NCI-H2107 treated with DMSO at 0.1 percent for 48 hours (cell line): Measurements from ENCODE around the gene THAP9.
"Not testable (repeated sequence)": the region's sequence is repeated elsewhere in the genome, so short reads cannot be mapped to it uniquely, and the experiment has no call there.

Source experiments
- DNase-seq: peaks from one replicate; lab custom pipeline; 2025; ENCODE audit not compliant: unreplicated experiment; lab: John Stamatoyannopoulos, UW

THAP9 gene

GRCh38 chr4:82892467-82892802 lies 8.1 kb upstream of the THAP9 start:
- no peak for DNase-seq

- no peak for DNase-seq
Observed at GRCh38 chr4:82893942-82894341, 6.6 kb upstream of the THAP9 start.

DNA sequence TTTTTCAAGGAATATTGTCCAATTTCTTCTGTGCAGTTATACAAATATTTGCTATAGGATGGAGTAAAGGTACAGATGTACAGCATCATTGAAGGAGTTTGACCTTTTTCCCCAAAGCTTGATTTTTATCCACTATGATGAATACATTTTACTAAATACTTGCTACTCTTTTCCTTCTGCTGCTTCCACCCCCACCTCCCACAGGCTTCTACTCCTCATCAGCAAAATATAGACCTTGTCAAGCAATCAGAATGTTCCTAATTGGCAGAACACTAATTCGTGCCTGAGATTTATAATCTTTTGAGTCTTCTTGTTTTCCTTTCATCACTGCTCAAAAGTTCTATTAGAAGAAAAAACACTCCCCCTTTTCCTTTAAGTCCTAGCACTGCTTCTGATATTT lies 3.8 kb upstream of the THAP9 start:
- no peak for DNase-seq

GRCh38 chr4:82898322-82899243 lies 2.0 kb upstream of the THAP9 start:
- no peak for DNase-seq

- DNase-seq, result no peak
Observed at GRCh38 chr4:82899374-82900065, 1.0 kb upstream of the THAP9 start.

DNA sequence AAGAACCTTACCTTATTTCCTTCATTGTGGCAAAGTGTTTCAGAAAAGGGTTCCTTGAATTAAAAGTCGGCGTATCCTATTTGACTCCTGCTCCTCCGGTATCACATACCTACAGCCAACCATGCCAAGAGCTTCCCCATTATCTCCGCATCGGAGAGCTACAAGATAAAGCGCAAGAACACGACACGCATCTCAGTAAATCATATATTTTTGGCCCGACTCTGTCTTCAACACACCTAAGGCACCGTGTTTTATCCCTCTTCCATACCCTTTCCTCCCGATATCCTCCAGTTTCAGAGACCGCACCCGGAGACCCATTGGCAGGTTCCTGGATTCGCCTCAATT lies 497 bp upstream of the THAP9 start:
- DNase-seq, result peak; percentile 61

GRCh38 chr4:82901183-82901718 lies 716 bp downstream of the THAP9 start:
- peak; percentile 74 for DNase-seq

DNA sequence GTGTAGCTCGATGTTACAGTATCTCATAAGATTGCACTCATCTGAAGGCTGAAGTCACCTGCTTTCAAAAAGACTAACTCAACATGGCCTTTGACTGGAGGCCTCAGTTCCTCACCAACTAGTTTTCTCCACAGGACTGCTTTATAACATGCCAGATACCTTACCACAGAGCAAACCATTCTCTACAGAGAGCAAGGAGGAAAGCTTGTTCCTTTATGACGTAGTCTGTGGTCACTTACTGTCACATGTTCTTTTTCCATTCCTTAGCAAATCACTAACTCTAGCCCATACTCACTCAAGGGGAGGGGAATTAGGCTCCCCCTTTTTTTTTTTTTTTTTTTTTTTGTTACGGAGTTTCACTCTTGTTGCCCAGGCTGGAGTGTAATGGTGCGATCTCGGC lies 3.2 kb downstream of the THAP9 start:
- DNase-seq, result no peak

GRCh38 chr4:82905205-82905604 lies 4.7 kb downstream of the THAP9 start:
- DNase-seq, result no peak

GRCh38 chr4:82906469-82906868 lies 5.9 kb downstream of the THAP9 start:
- no peak for DNase-seq

DNA sequence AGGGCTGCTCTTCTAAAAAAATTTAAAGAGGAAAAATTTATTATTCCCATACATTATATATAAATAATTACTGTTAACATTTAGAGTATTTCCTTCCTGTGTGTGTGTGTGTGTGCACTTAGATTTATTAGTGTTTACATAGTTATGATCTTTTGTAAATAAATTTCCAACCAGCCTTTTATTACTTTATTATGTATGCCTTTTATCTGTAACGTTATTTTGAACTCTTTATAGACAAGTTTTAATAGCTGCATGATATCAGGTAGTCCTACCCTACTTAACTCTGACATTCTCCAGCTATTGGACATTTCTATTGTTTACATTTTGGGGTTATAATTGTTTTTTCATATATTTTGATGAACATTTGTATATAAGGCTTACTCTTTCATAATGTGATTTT lies 8.8 kb downstream of the THAP9 start:
- DNase-seq, result no peak

DNA sequence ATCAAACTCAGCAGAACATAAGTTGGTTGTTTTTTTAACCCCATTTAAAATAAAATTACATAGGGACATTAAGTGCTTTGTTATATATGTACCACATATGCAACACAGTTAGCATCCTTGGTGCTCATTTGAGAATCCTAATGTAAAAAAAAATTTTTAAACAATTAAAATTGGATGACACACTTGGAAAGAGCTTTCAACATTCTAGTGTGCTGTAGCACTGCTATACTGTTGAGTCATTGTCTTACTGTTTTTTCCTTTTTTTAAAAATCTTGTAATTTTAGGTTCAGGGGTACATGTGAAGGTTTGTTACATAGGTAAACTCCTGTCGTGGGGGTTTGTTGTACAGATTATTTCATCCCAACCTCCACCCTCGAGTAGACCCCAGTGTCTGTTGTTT lies 12.8 kb downstream of the THAP9 start:
- no peak for DNase-seq

DNA sequence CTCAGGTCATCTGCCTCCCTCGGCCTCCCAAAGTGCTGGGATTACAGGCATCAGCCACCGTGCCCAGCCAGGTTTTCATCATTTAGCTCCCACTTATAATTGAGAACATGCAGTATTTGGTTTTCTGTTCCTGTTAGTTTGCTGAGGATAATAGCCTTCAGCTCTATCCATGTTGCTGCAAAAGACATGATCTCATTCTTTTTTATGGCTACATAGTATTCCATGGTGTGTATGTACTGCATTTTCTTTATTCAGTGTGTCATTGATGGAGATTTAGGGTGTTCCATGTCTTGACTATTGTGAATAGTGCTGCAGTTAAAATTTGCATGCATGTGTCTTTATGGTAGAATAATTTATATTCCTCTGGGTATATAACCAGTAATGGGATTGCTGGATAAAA lies 13.4 kb downstream of the THAP9 start:
- DNase-seq, result not testable (repeated sequence)

DNA sequence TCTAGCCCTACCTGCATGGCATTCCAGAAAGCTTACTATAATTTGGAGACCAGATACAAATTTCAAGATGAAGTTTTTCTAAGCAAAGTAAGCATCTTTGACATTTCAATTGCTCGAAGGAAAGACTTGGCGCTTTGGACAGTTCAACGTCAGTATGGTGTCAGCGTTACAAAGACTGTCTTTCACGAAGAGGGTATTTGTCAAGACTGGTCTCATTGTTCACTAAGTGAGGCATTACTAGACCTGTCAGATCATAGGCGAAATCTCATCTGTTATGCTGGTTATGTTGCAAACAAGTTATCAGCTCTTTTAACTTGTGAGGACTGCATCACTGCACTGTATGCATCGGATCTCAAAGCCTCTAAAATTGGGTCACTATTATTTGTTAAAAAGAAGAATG lies 17.6 kb downstream of the THAP9 start:
- DNase-seq, result no peak

GRCh38 chr4:82919386-82919785 lies 18.9 kb downstream of the THAP9 start:
- no peak for DNase-seq

DNA sequence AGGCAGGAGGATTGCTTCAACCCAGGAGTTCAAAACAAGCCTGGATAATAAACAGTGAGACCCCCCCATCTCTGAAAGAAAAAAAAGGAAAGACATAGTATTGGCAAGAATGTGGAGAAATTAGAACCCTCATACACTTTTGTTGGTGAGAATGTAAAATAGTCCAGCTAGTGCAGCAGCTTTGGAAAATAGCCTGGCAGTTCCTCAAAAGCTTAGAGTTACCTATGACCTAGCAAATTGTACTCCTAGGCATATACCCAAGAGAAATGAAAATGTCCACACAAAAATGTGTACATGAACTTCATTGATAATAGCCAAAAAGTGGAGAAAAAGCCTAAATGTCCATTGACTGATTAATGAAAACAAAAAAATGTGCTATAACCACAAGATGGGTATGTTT lies 21.3 kb downstream of the THAP9 start:
- no peak for DNase-seq

DNA sequence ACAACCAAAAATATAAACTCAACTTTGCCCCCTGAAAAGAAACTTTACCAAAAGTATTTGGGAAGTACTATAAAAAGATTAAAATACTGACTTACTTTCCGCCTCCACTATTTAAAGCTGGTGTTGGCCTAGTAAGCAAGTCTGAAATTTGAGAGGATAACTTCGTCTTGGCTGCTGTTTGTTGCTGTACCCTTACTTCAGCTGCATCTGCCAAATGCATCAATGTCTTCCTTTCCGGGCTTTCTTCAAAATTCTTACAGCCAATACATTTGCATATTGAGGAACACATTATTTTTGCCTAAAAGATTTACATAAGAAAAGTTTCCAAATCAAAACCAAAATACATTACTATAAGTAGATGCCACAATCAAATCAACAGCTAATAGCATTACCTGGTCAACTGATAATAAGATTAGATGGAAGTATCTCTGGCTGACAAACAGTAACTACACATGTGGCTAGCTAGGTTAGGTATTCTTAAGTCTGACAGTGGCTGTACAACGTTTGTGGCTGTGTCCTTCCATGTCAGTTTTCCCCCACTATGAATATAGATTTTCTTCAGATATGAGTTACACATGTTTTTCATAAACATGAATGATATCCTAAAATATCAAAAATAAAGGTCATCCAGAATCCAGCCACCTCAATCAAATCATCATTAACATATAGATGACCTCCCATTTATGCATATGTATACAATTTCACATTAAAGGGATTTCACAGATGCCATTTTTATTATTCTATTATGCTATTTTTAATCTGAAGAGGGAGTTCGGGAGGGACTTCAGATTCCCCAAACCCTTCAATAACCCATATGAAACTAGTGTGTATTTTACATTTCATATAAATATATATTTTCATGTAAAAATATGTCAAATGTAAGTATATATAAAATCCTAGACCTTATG lies 30.6 kb downstream of the THAP9 start:
- no peak for DNase-seq

DNA sequence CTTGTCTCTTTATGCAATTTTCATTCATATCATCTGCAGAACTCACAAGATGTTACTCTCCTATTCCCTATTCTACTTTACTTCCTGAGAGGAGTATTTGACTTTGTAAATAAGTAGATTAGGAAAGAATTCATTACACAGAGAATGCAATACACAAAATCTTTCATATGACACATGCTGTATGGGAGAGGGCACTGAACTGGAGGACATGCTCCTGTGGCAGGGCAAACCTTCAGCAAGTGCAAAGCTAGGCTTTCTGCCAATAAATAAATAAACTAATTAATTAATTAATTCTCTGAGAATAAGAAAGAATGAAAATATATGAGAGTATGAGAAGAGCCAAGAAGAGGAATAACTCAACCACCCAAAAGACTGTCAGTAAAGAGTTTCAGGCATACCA lies 33.9 kb downstream of the THAP9 start:
- no peak for DNase-seq

- no peak for DNase-seq
Observed at GRCh38 chr4:82939414-82939813, 38.9 kb downstream of the THAP9 start.

- no peak for DNase-seq
Observed at GRCh38 chr4:82947498-82947897, 47.0 kb downstream of the THAP9 start.

DNA sequence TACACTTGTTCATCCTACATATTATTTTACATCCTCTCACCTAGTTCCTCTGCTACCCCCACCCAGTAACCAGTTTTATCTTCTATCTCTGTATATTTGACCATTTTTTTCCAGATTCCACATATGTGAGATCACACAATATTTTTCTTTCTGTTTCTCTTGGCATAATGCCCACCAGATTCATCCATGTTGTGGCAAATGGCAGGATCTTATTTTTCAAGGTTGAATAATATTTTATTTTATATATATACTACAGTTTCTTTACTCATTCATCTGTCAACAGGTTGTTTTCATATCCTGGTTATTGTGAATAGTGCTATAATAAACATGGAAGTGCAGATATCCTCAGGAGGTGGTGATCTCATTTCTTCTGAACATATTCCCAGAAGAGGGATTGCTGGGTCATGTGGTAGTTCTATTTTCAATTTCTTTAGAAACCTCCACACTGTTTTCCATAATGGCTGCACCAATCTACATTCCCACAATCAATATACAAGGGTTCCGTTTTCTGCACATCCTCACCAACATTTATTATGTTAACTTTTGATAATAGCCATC lies 48.2 kb downstream of the THAP9 start:
- no peak for DNase-seq
